Ishikawa (cell line): Measurements from ENCODE around the gene APC2.

Experiments
- CEBPB ChIP-seq: IDR thresholded peaks from 2 replicates; pipeline ENCODE4 v1.6.1; 2012
- CREB1 ChIP-seq: IDR thresholded peaks from 2 replicates; pipeline ENCODE4 v1.6.1; 2012; ENCODE audit warnings: low read depth
- EGR1 ChIP-seq: IDR thresholded peaks from 2 replicates; pipeline ENCODE4 v1.6.1; 2012
- EP300 ChIP-seq: IDR thresholded peaks from 2 replicates; pipeline ENCODE4 v1.6.1; 2012; ENCODE audit warnings: borderline replicate concordance
- FOXM1 ChIP-seq: IDR thresholded peaks from 2 replicates; pipeline ENCODE4 v1.6.1; 2012; ENCODE audit warnings: low read depth, borderline replicate concordance
- NFIC ChIP-seq: IDR thresholded peaks from 2 replicates; pipeline ENCODE4 v1.6.1; 2012
- RAD21 ChIP-seq: IDR thresholded peaks from 2 replicates; pipeline ENCODE4 v1.6.1; 2012; ENCODE audit warnings: low read depth
- TAF1 ChIP-seq: IDR thresholded peaks from 2 replicates; pipeline ENCODE4 v1.6.1; 2012; ENCODE audit warnings: low read depth, mild to moderate bottlenecking
- TCF12 ChIP-seq: IDR thresholded peaks from 2 replicates; pipeline ENCODE4 v1.6.1; 2012; ENCODE audit warnings: low read depth
- TEAD4 ChIP-seq: IDR thresholded peaks from 2 replicates; pipeline ENCODE4 v1.6.1; 2012
- YY1 ChIP-seq: IDR thresholded peaks from 2 replicates; pipeline ENCODE4 v1.6.1; 2012; ENCODE audit warnings: low read depth
- ZBTB7A ChIP-seq: IDR thresholded peaks from 2 replicates; pipeline ENCODE4 v1.6.1; 2012; ENCODE audit warnings: low read depth
- TF ChIP-seq, protein P1 (sequence below): IDR thresholded peaks from 2 replicates; pipeline ENCODE4 v1.6.1; 2012
- TF ChIP-seq, protein P2 (sequence below): IDR thresholded peaks from 2 replicates; pipeline ENCODE4 v1.6.1; 2012; ENCODE audit warnings: low read depth, mild to moderate bottlenecking
- TF ChIP-seq, protein P3 (sequence below): IDR thresholded peaks from 2 replicates; pipeline ENCODE4 v1.6.1; 2012

APC2 gene

DNA sequence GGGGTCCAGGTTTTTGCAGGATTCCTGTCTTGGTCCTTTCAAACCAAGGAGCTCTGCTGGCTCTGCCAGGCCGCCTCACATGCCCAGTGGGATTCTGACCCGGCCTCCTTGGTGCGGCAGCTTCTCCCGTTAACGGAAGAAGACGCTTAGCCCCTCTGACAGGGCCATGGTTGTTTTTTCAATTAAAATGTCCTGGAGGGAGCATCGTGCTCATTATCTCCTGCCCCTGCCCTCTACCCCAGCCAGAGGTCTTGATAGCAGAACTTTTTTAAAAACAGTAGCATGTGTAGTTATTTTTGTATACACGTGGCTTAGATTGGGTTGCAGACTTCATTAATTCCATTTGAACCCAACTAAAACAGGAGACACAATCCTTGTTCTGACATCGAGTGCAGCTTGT is 23.2 kb upstream of the APC2 start:
- no peak for TF ChIP-seq CREB1

DNA sequence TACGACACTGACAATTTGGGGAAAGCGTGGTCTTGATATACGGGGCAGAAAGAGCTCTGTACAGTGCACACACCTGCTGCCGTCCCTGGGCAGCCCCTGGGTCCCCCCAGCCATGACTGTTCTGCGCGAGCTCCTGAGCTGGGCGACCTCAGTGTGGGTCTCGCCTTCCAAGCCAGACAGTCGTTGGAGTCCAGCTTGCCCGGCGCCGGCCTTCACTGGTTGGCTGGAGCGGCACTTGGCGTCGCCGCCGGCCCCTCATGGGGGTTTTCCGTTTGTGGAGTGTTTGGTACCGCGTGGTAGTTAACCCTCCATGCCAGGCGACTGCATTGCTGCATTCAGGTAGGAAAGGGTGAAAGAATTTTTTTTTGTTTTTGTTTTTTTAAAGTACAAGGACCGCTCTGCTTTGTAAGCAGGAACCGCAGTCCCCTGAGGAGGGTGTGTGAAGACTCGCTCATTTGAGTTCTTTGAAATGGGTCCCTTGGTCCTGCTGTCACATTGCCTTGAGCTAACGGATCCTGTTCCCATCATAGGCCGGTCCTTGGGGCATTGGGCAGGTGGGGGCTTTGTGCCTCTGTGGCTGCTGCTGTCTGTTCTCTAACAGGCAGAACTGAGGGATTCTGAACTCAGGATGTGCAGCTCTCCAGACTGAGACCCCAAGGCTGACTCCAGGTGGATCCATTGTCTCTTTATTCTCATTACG is 22.6 kb upstream of the APC2 start:
- no peak for TF ChIP-seq EGR1
- no peak for TF ChIP-seq EP300
- TF ChIP-seq TEAD4 = no peak
- no peak for TF ChIP-seq CREB1
- no peak for TF ChIP-seq CEBPB
- TF ChIP-seq, protein P1, sequence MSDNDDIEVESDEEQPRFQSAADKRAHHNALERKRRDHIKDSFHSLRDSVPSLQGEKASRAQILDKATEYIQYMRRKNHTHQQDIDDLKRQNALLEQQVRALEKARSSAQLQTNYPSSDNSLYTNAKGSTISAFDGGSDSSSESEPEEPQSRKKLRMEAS = no peak
- no peak for TF ChIP-seq NFIC
- no peak for TF ChIP-seq FOXM1
- TF ChIP-seq TCF12 = no peak
- TF ChIP-seq TAF1 = no peak
- TF ChIP-seq ZBTB7A = no peak
- TF ChIP-seq, protein P2, sequence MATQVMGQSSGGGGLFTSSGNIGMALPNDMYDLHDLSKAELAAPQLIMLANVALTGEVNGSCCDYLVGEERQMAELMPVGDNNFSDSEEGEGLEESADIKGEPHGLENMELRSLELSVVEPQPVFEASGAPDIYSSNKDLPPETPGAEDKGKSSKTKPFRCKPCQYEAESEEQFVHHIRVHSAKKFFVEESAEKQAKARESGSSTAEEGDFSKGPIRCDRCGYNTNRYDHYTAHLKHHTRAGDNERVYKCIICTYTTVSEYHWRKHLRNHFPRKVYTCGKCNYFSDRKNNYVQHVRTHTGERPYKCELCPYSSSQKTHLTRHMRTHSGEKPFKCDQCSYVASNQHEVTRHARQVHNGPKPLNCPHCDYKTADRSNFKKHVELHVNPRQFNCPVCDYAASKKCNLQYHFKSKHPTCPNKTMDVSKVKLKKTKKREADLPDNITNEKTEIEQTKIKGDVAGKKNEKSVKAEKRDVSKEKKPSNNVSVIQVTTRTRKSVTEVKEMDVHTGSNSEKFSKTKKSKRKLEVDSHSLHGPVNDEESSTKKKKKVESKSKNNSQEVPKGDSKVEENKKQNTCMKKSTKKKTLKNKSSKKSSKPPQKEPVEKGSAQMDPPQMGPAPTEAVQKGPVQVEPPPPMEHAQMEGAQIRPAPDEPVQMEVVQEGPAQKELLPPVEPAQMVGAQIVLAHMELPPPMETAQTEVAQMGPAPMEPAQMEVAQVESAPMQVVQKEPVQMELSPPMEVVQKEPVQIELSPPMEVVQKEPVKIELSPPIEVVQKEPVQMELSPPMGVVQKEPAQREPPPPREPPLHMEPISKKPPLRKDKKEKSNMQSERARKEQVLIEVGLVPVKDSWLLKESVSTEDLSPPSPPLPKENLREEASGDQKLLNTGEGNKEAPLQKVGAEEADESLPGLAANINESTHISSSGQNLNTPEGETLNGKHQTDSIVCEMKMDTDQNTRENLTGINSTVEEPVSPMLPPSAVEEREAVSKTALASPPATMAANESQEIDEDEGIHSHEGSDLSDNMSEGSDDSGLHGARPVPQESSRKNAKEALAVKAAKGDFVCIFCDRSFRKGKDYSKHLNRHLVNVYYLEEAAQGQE = no peak
- TF ChIP-seq, protein P3, sequence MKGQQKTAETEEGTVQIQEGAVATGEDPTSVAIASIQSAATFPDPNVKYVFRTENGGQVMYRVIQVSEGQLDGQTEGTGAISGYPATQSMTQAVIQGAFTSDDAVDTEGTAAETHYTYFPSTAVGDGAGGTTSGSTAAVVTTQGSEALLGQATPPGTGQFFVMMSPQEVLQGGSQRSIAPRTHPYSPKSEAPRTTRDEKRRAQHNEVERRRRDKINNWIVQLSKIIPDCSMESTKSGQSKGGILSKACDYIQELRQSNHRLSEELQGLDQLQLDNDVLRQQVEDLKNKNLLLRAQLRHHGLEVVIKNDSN = no peak
- no peak for TF ChIP-seq YY1
- TF ChIP-seq RAD21 = no peak

DNA sequence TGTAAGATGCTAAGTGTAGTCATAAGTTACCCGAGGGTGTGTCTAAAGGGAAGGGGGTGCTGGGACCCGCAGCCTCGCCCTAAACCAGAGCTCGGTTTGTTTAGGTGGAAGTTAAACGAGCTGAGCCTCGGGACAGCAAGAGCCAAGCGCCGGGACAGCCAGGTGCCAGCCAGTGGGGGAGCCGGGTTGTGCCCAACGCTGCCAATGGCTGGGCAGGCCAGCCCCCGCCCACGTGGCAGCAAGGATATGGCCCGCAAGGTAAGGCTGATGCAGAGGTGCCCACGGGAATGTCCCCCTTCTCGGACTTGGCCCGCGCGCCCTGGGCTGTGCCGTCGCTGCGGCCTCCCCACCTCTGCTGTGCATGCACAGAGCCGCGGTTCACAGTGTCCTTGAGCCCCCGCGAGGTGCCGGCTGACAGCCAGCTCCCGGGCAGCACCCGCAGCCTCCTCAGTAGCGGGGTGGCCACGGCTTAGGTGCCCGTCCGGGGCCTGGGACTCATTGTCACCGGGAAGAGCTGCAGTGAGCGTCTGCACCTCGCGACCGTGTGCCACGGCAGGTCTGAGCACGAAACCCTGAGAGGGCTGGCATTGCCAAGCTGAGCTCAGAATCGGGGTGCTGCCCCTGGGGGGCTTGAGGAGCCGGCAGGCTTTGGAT is 21.1 kb upstream of the APC2 start:
- TF ChIP-seq ZBTB7A = no peak
- no peak for TF ChIP-seq TCF12
- TF ChIP-seq, protein P1 = no peak

DNA sequence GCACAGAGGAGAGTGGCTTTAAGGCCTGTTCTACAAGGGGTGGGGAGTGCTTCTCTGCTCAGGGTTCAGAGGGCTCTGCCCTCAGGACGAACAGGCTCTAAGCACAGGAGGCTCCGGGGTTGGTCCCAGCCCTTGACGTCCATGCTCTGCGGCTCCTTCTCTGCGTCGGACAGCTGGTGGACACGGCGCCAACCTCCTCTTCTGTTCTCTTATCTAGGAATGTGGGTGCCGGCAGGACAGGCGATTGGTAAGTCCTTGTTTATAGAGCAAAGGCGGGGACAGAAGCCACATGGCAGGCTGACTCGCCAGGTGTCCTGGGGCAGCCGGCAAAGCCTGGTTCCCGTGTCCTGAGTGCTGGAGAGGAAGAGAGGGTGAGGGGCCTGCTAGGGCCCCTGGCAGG is 20.2 kb upstream of the APC2 start:
- no peak for TF ChIP-seq YY1
- no peak for TF ChIP-seq RAD21
- TF ChIP-seq, protein P2 = no peak
- TF ChIP-seq CEBPB = no peak
- TF ChIP-seq, protein P1 = no peak
- TF ChIP-seq NFIC = no peak
- TF ChIP-seq EGR1 = no peak
- no peak for TF ChIP-seq TCF12
- TF ChIP-seq TAF1 = no peak
- TF ChIP-seq ZBTB7A = no peak
- no peak for TF ChIP-seq FOXM1
- no peak for TF ChIP-seq CREB1
- TF ChIP-seq EP300 = no peak
- TF ChIP-seq, protein P3 = no peak
- no peak for TF ChIP-seq TEAD4

DNA sequence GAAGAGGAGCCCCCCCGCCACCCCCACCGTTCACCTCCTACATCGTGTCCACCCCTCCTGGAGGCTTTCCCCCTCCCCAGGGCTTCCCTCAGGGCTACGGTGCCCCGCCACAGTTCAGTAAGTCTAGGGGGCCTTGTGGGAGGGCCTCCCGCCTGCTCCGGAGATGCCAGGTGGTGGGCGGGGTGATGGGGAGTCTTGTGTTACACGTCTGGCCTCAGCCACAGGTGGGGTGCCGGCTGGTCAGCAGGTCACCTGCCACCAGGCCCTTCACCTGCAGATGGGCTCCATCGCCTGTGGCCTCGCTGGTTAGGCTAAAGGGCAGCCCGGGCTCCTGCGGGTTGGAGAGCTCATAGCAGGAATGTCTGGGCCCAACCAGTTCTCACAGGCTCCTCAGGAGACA is 19.7 kb upstream of the APC2 start:
- TF ChIP-seq NFIC (no peak), EGR1 (no peak), TEAD4 (no peak), CREB1 (no peak), TCF12 (no peak), CEBPB (no peak), TAF1 (no peak), ZBTB7A (no peak), EP300 (no peak), RAD21 (no peak), YY1 (no peak), FOXM1 (no peak)
- TF ChIP-seq, protein P3 = no peak
- TF ChIP-seq, protein P2 = no peak
- TF ChIP-seq, protein P1 = no peak
